HFF-Myc (cell line): ENCODE data around the gene MLPH.
"Not testable (repeated sequence)": the region's sequence is repeated elsewhere in the genome, so short reads cannot be mapped to it uniquely, and the experiment has no call there.

Experiments
- DNase-seq: peaks from one replicate; pipeline ENCODE4 v3.0.0-alpha.2; 2011; ENCODE audit warnings: low read depth; ENCODE audit errors: extremely low read depth
- H3K4me3 ChIP-seq: replicated peaks from 2 replicates; pipeline ENCODE4 v1.5.1; 2011; ENCODE audit warnings: low read depth, mild to moderate bottlenecking, control low read depth, low read length
- CTCF ChIP-seq: IDR thresholded peaks from 2 replicates; pipeline ENCODE4 v1.5.1; 2012; ENCODE audit warnings: mild to moderate bottlenecking, low read depth, low read length, control low read depth; ENCODE audit errors: missing control alignments

Gene MLPH

GRCh38 chr2:237465515-237466148 is 21.4 kb upstream of the MLPH start:
- no peak for TF ChIP-seq CTCF
- DNase-seq, result no peak
- H3K4me3 ChIP-seq, result no peak overlapping the region

GRCh38 chr2:237466211-237466610 is 20.8 kb upstream of the MLPH start:
- DNase-seq, result no peak
- no peak for TF ChIP-seq CTCF
- H3K4me3 ChIP-seq, result no peak overlapping the region

GRCh38 chr2:237467447-237468179 is 19.4 kb upstream of the MLPH start:
- TF ChIP-seq CTCF, result no peak
- no peak overlapping the region for H3K4me3 ChIP-seq
- no peak for DNase-seq

- not testable (repeated sequence) for DNase-seq
Observed at GRCh38 chr2:237469410-237469809, 17.6 kb upstream of the MLPH start.

GRCh38 chr2:237469849-237470248 is 17.2 kb upstream of the MLPH start:
- TF ChIP-seq CTCF, result no peak
- H3K4me3 ChIP-seq, result no peak overlapping the region
- DNase-seq, result no peak

More at GRCh38 chr2:237469410-237469809, 17.6 kb upstream of the MLPH start:
- not testable (repeated sequence) for H3K4me3 ChIP-seq

- no peak overlapping the region for H3K4me3 ChIP-seq
- DNase-seq, result no peak
- TF ChIP-seq CTCF, result no peak
Observed at GRCh38 chr2:237470914-237471313, 16.1 kb upstream of the MLPH start.

GRCh38 chr2:237471438-237472186 is 15.4 kb upstream of the MLPH start:
- no peak for DNase-seq
- H3K4me3 ChIP-seq, result no peak overlapping the region
- TF ChIP-seq CTCF, result peak; percentile 41
